Dedifferentiated amniotic fluid mesenchymal stem cell (primary cell): ENCODE measurements around the gene FXYD7.

ENCODE experiments used
- DNase-seq: peaks from one replicate; pipeline ENCODE4 v3.0.0-alpha.2; 2016; ENCODE audit errors: extremely low spot score

Gene FXYD7

GRCh38 chr19:35199481-35199880, 56.4 kb downstream of the FXYD7 start:
- no peak for DNase-seq

GRCh38 chr19:35202722-35203688, 60.0 kb downstream of the FXYD7 start:
- no peak for DNase-seq
